Erythroblast (primary cell): ENCODE data around the gene YPEL2.

Source experiments
- GATA1 ChIP-seq: IDR thresholded peaks from 2 replicates; pipeline ENCODE4 v1.6.1; 2011; ENCODE audit warnings: low read depth, mild to moderate bottlenecking, control low read depth, low read length, moderate library complexity
- POLR2A ChIP-seq: IDR thresholded peaks from 2 replicates; pipeline ENCODE4 v1.6.1; 2011; ENCODE audit warnings: mild to moderate bottlenecking, low read length

DNA sequence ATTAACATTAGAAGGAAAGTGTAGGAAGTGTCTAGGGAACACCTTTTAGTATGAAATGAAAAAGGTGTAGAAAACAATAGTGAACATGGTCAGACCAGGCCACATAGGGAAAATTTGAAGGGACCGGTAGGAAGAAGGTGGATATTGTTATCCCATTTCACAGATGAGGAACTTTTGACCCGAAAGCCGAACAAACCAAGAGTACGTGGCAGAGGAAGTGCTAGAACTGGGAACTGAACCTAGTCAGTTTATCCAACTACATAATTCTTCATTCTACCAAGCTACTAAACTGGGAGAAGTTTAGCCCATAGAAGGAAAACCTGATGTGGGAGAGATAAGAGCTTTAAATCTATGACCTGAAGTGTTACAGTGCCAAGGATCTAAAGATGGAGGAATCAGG, 43.2 kb downstream of the YPEL2 start:
- TF ChIP-seq POLR2A (no peak), GATA1 (no peak)
